ENCODE data around the gene PHF10. TPM values are rescaled to one million over a fixed set of nuclear protein-coding genes. Genes with fewer than 3 reads are reported as not detected.

PHF10 gene
- total RNA-seq, 2 donors from 2014 or later: 27.8 to 33.0 TPM

GRCh38 chr6:169667716-169668115 lies 56.6 kb downstream of the PHF10 start:
- peaks cover 0 to 4% of the 10 kb centered on the region in 2 donors for H3K36me3 ChIP-seq (replicated peaks in 1 of 2; ENCODE audit: insufficient read depth in 1 of 2, low read depth in 2 of 2)

GRCh38 chr6:169666441-169666840 lies 57.9 kb downstream of the PHF10 start:
- Histone ChIP-seq H3K36me3 (replicated peaks in 1 of 2; ENCODE audit: insufficient read depth in 1 of 2, low read depth in 2 of 2) (peaks cover 0 to 4% of the 10 kb centered on the region in 2 donors), H3K27ac (no peak overlapping the region), H3K4me3 (no peak overlapping the region), H3K4me1 (no peaks in the 10 kb centered on the region), H3K9me3 (no peaks in the 10 kb centered on the region), H3K27me3 (no peaks in the 10 kb centered on the region)
- DNase-seq (no peak), ATAC-seq (no peak)
- 89 to 90% methylated on average over 17 to 18 of the region's 18 CpGs for WGBS, 2 donors
- TF ChIP-seq CTCF (IDR thresholded peaks at IDR 0.05) (no peak), POLR2A (IDR thresholded peaks at IDR 0.05) (no peak)
- intact Hi-C loops (cut with DNase I): no loop called here

More at GRCh38 chr6:169667716-169668115, 56.6 kb downstream of the PHF10 start:
- no peak for ATAC-seq
- no peaks in the 10 kb centered on the region for H3K9me3 ChIP-seq
- TF ChIP-seq CTCF (IDR thresholded peaks at IDR 0.05): no peak
- no peak for TF ChIP-seq POLR2A (IDR thresholded peaks at IDR 0.05)
- intact Hi-C loops (cut with DNase I): no loop called here
- no peak overlapping the region for H3K27ac ChIP-seq
- no peaks in the 10 kb centered on the region for H3K27me3 ChIP-seq
- WGBS, 2 donors: 92 to 96% methylated on average over 21 to 22 of the region's 27 CpGs
- no peaks in the 10 kb centered on the region for H3K4me1 ChIP-seq
- no peak for DNase-seq
- H3K4me3 ChIP-seq: no peak overlapping the region

- TF ChIP-seq POLR2A (IDR thresholded peaks at IDR 0.05) (no peak), CTCF (IDR thresholded peaks at IDR 0.05) (no peak)
- H3K4me1 ChIP-seq: no peaks in the 10 kb centered on the region
- no peaks in the 10 kb centered on the region for H3K9me3 ChIP-seq
- no peak overlapping the region for H3K4me3 ChIP-seq
- no peaks in the 10 kb centered on the region for H3K27me3 ChIP-seq
- peaks cover 0 to 4% of the 10 kb centered on the region in 2 donors for H3K36me3 ChIP-seq (replicated peaks in 1 of 2; ENCODE audit: insufficient read depth in 1 of 2, low read depth in 2 of 2)
- ATAC-seq (no peak), DNase-seq (no peak)
- intact Hi-C loops (cut with DNase I): no loop called here
- 81 to 85% methylated on average over 9 of the region's 9 CpGs for WGBS, 2 donors
- no peak overlapping the region for H3K27ac ChIP-seq
Measured at GRCh38 chr6:169665289-169665688, 59.0 kb downstream of the PHF10 start.

GRCh38 chr6:169664227-169664626 lies 60.1 kb downstream of the PHF10 start:
- Histone ChIP-seq H3K27ac (no peak overlapping the region), H3K4me3 (no peak overlapping the region), H3K4me1 (no peaks in the 10 kb centered on the region), H3K27me3 (no peaks in the 10 kb centered on the region), H3K36me3 (replicated peaks in 1 of 2; ENCODE audit: insufficient read depth in 1 of 2, low read depth in 2 of 2) (peaks cover 0 to 5% of the 10 kb centered on the region in 2 donors), H3K9me3 (no peaks in the 10 kb centered on the region)
- DNase-seq (no peak), ATAC-seq (no peak)
- WGBS, 2 donors: 93 to 94% methylated on average over 9 to 14 of the region's 14 CpGs
- no peak for TF ChIP-seq POLR2A (IDR thresholded peaks at IDR 0.05)
- TF ChIP-seq CTCF (IDR thresholded peaks at IDR 0.05): no peak
- intact Hi-C loops (cut with DNase I): no loop called here

GRCh38 chr6:169663468-169663867 lies 60.8 kb downstream of the PHF10 start:
- H3K4me3 ChIP-seq: no peak overlapping the region
- H3K4me1 ChIP-seq: no peaks in the 10 kb centered on the region
- 91 to 93% methylated on average over 8 of the region's 8 CpGs for WGBS, 2 donors
- no peak overlapping the region for H3K27ac ChIP-seq
- H3K36me3 ChIP-seq (replicated peaks in 1 of 2; ENCODE audit: insufficient read depth in 1 of 2, low read depth in 2 of 2): peaks cover 0 to 8% of the 10 kb centered on the region in 2 donors
- no peaks in the 10 kb centered on the region for H3K9me3 ChIP-seq
- H3K27me3 ChIP-seq: no peaks in the 10 kb centered on the region
- no peak for ATAC-seq
- intact Hi-C loops (cut with DNase I): no loop called here
- DNase-seq: no peak
- TF ChIP-seq POLR2A (IDR thresholded peaks at IDR 0.05) (no peak), CTCF (IDR thresholded peaks at IDR 0.05) (no peak)
